WI38 (cell line): ENCODE data around the gene PLS3.

Experiments used
- H3K4me3 ChIP-seq: 2 replicates; pipeline ENCODE4 v1.5.1; 2011; ENCODE audit warnings: low read depth, mild to moderate bottlenecking, control low read depth, low read length
- CTCF ChIP-seq: IDR thresholded peaks from 2 replicates; pipeline ENCODE4 v1.5.1; 2012; ENCODE audit warnings: low read depth, mild to moderate bottlenecking, control low read depth, low read length

PLS3 gene

DNA sequence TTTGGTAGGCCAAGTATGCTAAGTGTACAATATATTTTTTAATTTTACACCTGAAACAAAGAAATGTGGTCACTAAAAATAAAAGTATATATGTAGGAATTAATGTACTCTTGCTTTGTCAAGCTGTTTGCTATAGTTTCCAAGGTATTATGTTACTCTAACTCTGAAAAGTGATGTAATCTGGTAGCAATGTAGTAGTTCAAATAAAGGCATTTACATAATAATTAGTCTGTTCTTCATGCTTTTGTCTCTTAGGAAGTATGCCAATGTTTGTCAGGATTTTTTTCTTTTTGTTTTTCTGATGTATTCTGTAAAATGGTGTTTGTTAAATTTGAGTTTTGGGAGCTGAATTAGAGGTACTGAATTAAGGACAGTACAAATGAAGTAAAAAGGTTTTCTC lies 89.5 kb downstream of the PLS3 start:
- TF ChIP-seq CTCF: no peak
- no peak overlapping the region for H3K4me3 ChIP-seq

DNA sequence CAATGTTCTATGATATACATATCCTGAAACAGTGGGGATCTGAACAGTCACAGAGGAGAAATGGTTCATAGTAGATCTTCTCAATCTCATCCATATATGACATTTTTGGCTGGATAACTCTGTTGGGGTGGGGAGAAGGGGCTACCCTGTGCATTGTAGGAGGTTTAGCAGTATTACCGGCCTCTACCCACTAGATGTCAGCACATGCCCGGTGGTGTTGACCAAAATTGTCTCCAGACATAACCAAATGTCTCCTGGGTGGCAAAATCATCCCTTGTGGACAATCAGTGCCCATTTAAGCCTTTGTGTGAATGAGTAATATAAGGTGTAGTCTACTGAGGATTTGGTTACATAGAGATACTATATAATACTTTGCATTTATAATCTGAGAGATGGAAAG lies 89.9 kb downstream of the PLS3 start:
- peak; percentile 74 for TF ChIP-seq CTCF
- no peak overlapping the region for H3K4me3 ChIP-seq

DNA sequence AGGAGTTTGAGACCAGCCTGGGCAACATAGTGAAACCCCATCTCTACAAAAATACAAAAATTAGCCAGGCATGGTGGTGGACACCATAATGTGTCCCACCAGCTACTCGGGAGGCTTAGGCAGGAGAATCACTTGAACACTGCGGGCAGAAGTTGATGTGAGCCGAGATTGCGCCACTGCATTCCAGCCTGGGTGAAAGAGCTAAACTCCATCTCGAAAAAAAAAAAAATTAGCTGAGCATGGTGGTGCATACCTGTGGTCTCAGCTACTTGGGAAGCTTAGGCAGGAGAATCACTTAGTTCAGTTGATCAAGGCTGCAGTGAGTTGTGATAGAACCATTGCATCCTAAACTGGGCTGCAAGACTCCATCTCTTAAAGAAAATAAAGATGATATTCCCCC lies 91.2 kb downstream of the PLS3 start:
- no peak for TF ChIP-seq CTCF
- no peak overlapping the region for H3K4me3 ChIP-seq

- no peak overlapping the region for H3K4me3 ChIP-seq
- no peak for TF ChIP-seq CTCF
Observed at GRCh38 chrX:115665122-115665521, 104.1 kb downstream of the PLS3 start.

- no peak overlapping the region for H3K4me3 ChIP-seq
- TF ChIP-seq CTCF: peak; percentile 38
Observed at GRCh38 chrX:115679460-115679859, 118.5 kb downstream of the PLS3 start.

GRCh38 chrX:115687595-115687994 lies 126.6 kb downstream of the PLS3 start:
- no peak for TF ChIP-seq CTCF
- no peak overlapping the region for H3K4me3 ChIP-seq

GRCh38 chrX:115689931-115690330 lies 129.0 kb downstream of the PLS3 start:
- no peak for TF ChIP-seq CTCF
- H3K4me3 ChIP-seq: no peak overlapping the region
